Activated T-cell treated with anti-CD3 and anti-CD28 coated beads, Interleukin-2, amount 50 U/mL, for 72 hours (primary cell): ENCODE measurements around the gene CFHR2. TPM values are rescaled to one million over a fixed set of nuclear protein-coding genes. Genes with fewer than 3 reads are reported as not detected.
"Not testable (repeated sequence)": the region's sequence is repeated elsewhere in the genome, so short reads cannot be mapped to it uniquely, and the experiment has no call there.

Experiments
- ATAC-seq, 2 donors: fragments of 150-1000 bp; cut with Tn5 transposase; replicated peaks in 1 of 2; 2 replicates each; pipeline ENCODE4 v1.10.0; 2021; ENCODE audit warnings: moderate library complexity in 2 of 2, mild to moderate bottlenecking in 1 of 2
- DNase-seq, 2 donors: peaks; one replicate each; pipeline ENCODE4 v3.0.0; 2021 to 2022; ENCODE audit warnings: mixed read lengths in 1 of 2
- H3K27ac Mint-ChIP-seq: one replicate; pipeline ENCODE4 v1.8.0; 2022; ENCODE audit warnings: mild to moderate bottlenecking, moderate library complexity, mixed read lengths
- H3K27me3 Mint-ChIP-seq: one replicate; pipeline ENCODE4 v1.8.0; 2022; ENCODE audit warnings: low read depth, mixed read lengths
- H3K36me3 Mint-ChIP-seq, 2 donors: one replicate each; pipeline ENCODE4 v1.8.0; 2022; ENCODE audit warnings: mixed read lengths in 2 of 2, mild to moderate bottlenecking in 1 of 2; ENCODE audit not compliant: insufficient read depth in 2 of 2
- H3K4me1 Mint-ChIP-seq: one replicate; pipeline ENCODE4 v1.8.0; 2022; ENCODE audit warnings: low read depth, mixed read lengths
- H3K4me3 Mint-ChIP-seq, 2 donors: one replicate each; pipeline ENCODE4 v1.8.0; 2022; ENCODE audit warnings: mild to moderate bottlenecking in 2 of 2, mixed read lengths in 2 of 2, moderate library complexity in 2 of 2
- H3K9me3 Mint-ChIP-seq, 2 donors: one replicate each; pipeline ENCODE4 v1.8.0; 2022; ENCODE audit warnings: mixed read lengths in 2 of 2
- total RNA-seq, 2 donors: library from RNA; stranded (reverse); gene quantifications; one replicate each; pipeline ENCODE4 v1.2.3, GENCODE V29; 2022

The CFHR2 gene
- total RNA-seq, 2 donors from 2014 or later, result not detected

DNA sequence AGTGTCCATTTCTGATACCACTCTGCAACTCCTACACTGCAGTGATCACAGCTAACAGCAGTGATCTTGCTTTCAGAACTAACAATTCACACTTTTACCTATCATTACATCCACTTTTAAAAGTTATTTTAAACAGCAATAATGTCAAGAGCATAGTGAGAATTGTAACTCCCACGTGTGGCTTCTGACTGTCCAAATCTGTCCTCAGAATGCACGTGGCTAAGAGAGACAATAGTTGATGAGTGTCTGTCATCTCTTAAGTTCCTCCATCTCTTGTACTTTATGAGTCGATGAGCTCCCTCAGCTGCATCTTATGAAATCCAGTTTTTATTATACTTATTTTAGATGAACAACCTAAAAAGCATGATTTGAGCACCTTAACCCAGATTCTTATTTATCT, 17.3 kb downstream of the CFHR2 start:
- Mint-ChIP-seq H3K36me3 (peaks cover 0 to 3% of the 10 kb centered on the region in 2 donors), H3K27ac (no peak overlapping the region), H3K9me3 (no peaks in the 10 kb centered on the region), H3K27me3 (no peaks in the 10 kb centered on the region), H3K4me1 (no peaks in the 10 kb centered on the region), H3K4me3 (no peak overlapping the region)
- ATAC-seq, result no peak
- DNase-seq, result no peak

DNA sequence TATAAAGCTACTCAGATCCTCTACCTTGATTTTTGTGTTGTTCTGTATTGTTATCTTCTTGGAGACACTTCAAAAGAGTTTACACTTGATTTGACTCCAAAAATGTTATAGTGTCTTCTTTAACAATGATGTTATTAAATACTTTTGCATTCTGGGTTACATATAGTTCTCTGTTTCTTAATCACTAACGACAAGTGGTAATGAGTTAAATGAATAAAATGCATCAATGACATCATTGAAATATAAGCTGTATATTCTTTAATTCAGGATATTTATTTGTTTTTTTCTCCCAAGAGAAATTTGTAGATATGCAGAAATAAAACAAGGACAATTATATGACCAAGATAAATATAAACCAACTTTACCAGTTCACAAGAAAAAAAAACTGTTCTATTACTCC, 26.6 kb downstream of the CFHR2 start:
- H3K4me3 Mint-ChIP-seq, result no peak overlapping the region
- H3K27ac Mint-ChIP-seq, result no peak overlapping the region
- DNase-seq (no peak), ATAC-seq (no peak)
- H3K4me1 Mint-ChIP-seq, result no peaks in the 10 kb centered on the region
- H3K36me3 Mint-ChIP-seq, result no peaks in the 10 kb centered on the region
- H3K27me3 Mint-ChIP-seq, result no peaks in the 10 kb centered on the region
- no peaks in the 10 kb centered on the region for H3K9me3 Mint-ChIP-seq

DNA sequence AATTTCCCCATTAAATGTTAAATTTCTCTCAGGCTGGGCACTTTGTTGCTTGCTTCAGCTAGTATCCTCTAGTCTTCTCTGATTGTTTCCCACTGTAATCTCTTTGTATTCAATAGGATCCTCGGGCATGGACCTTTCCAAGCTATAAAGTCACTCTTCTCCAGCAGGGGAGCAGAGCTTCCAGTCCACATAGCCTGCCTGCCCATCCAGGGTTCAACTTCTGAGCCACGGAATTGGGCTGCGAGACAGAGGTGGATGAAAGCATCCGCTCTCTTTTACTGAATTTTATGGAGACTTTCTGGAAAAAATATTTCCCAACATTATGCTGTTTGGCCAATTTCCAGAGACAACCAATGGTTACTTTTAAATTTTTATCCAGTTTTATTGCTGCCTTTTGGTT, 32.7 kb downstream of the CFHR2 start:
- H3K4me3 Mint-ChIP-seq, result no peak overlapping the region
- H3K36me3 Mint-ChIP-seq, result no peaks in the 10 kb centered on the region
- ATAC-seq (no peak), DNase-seq (no peak)
- H3K9me3 Mint-ChIP-seq, result no peaks in the 10 kb centered on the region
- H3K27ac Mint-ChIP-seq, result no peak overlapping the region
- H3K4me1 Mint-ChIP-seq, result no peaks in the 10 kb centered on the region
- H3K27me3 Mint-ChIP-seq, result no peaks in the 10 kb centered on the region

DNA sequence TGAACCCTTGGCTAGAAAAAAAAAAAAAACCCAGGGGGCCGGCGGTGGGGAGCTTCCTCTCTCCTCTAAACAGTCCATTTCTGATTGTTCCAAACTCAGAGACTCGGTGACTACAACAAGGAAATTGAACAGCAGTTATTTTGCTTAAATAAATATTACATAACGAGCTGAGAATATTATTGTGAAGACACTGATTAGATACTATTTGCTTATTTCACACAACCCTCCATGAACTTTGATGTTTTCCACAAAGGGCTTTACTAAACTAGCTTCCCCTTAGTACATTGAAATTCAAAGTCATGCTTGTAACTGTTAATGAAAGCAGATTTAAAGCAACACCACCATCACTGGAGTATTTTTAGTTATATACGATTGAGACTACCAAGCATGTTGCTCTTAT, 33.7 kb downstream of the CFHR2 start, which contains the start of gene CFHR5:
Gene CFHR5, plus strand, starts transcription at position 279 of the 400 bp plus-strand sequence. Its CDS starts 109 bp downstream, at position 388.
- H3K36me3 Mint-ChIP-seq, result no peaks in the 10 kb centered on the region
- DNase-seq (no peak), ATAC-seq (no peak)
- H3K27me3 Mint-ChIP-seq, result no peaks in the 10 kb centered on the region
- no peaks in the 10 kb centered on the region for H3K9me3 Mint-ChIP-seq
- no peak within 1 kb of the TSS for H3K27ac Mint-ChIP-seq
- no peak within 1 kb of the TSS for H3K4me3 Mint-ChIP-seq
- H3K4me1 Mint-ChIP-seq, result no peaks in the 10 kb centered on the region

DNA sequence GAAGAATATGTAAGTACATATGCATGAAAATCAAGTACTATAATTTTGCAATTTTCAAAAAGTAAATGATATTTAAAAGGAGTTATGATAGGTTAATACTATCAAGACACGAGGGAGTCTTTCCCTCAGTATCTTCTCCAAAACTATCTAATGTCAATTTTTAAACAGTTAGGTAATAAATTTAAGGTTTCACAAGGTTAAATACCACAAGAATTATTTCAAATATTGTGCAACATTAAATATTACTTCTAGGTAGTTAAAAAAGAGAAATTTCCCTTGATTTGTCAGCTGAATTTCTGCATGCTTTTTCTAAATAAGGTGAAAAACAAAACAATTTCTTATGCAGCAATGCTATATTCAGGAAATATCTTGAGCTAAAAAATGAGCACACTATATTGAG, 37.3 kb downstream of the CFHR2 start:
- H3K36me3 Mint-ChIP-seq, result no peaks in the 10 kb centered on the region
- DNase-seq, result no peak
- no peaks in the 10 kb centered on the region for H3K9me3 Mint-ChIP-seq
- H3K4me1 Mint-ChIP-seq, result no peaks in the 10 kb centered on the region
- no peak overlapping the region for H3K27ac Mint-ChIP-seq
- no peak overlapping the region for H3K4me3 Mint-ChIP-seq
- no peaks in the 10 kb centered on the region for H3K27me3 Mint-ChIP-seq
- ATAC-seq, result no peak

DNA sequence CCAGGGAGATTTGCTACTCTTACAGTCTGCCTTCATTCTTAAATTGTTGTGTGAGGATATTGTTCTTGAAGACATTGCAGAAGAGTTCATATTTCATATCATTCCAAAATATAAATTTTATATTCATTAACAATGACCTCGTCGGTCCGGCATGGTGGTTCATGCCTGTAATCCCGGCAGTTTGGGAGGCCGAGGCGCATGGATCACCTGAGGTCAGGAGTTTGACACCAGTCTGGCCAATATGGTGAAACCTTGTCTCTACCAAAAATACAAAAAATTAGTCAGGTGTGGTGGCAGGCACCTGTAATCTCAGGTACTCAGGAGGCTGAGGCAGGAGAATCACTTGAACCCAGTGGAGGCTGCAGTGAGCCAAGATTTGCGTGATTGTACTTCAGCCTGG, 38.7 kb downstream of the CFHR2 start:
- not testable (repeated sequence) for H3K9me3 Mint-ChIP-seq, ATAC-seq

DNA sequence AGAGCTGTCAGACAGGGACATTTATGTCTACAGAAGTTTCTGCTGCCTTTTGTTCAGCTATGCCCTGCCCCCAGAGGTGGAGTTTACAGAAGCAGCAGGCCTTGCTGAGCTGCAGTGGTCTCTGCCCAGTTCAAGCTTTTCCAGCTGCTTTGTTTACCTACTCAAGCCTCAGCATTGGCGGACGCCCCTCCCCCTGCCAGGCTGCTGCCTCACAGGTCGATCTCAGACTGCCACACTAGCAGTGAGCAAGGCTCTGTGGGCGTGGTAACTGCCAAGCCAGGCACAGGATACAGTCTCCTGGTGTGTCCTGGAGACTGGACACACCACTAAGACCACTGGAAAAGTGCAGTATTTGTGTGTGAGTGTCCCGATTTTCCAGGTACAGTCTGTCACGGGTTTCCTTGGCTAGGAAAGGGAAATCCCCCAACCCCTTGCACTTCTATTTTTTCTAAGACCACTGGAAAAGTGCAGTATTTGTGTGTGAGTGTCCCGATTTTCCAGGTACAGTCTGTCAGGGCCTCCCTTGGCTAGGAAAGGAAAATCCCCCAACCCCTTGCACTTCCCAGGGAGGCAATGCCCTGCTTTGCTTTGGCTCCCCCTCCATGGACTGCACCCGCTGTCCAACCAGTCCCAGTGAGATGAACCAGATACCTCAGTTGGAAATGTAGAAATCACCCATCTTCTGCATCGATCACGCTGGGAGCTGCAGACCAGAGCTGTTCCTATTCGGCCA, 48.5 kb downstream of the CFHR2 start:
- not testable (repeated sequence) for H3K4me1 Mint-ChIP-seq, DNase-seq, H3K27me3 Mint-ChIP-seq, H3K9me3 Mint-ChIP-seq, ATAC-seq, H3K4me3 Mint-ChIP-seq, H3K27ac Mint-ChIP-seq, H3K36me3 Mint-ChIP-seq

More for the DNA sequence above, 38.7 kb downstream of the CFHR2 start:
- not testable (repeated sequence) for H3K27ac Mint-ChIP-seq, H3K36me3 Mint-ChIP-seq, H3K27me3 Mint-ChIP-seq, H3K4me1 Mint-ChIP-seq, H3K4me3 Mint-ChIP-seq, DNase-seq

DNA sequence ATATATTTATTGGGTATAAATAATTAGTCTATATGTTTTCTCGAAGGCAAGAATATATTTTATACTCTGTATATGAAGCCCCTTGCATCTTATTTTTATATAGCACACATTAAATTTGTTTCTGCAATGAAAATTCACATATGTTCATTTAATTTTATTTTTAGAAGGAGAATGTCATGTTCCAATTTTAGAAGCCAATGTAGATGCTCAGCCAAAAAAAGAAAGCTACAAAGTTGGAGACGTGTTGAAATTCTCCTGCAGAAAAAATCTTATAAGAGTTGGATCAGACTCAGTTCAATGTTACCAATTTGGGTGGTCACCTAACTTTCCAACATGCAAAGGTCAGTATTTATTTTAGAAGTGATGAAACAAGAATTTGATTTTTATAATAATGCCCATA, 50.4 kb downstream of the CFHR2 start:
- no peak overlapping the region for H3K4me3 Mint-ChIP-seq

DNA sequence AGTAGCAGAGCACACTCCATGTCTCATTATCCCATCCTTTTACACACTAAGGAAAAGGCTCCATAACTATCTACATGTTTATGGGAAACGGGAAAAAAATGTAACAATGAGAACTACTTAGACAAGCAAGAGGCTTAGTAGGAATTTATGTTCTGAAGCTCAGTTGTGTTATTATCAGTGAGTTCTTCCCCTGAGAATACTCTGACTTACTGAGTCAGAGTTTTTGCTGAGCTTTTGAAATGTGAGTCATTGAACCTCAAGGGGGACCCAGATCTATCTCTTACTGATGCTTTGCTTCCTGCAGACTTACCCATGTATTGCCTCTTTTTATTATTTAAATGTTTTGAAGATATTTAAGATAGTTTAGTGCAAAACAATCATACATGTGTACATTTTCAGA, 53.9 kb downstream of the CFHR2 start:
- ATAC-seq (peak in 1 of 2 donors; percentile 49), DNase-seq (no peak)
- Mint-ChIP-seq H3K4me3 (no peak overlapping the region), H3K27me3 (no peaks in the 10 kb centered on the region), H3K36me3 (no peaks in the 10 kb centered on the region), H3K27ac (no peak overlapping the region), H3K9me3 (no peaks in the 10 kb centered on the region), H3K4me1 (no peaks in the 10 kb centered on the region)

More for the DNA sequence above, 50.4 kb downstream of the CFHR2 start:
- no peak overlapping the region for H3K27ac Mint-ChIP-seq
- DNase-seq, result no peak
- no peak for ATAC-seq
- no peaks in the 10 kb centered on the region for H3K4me1 Mint-ChIP-seq
- no peaks in the 10 kb centered on the region for H3K36me3 Mint-ChIP-seq
- peaks cover 0 to 2% of the 10 kb centered on the region in 2 donors for H3K9me3 Mint-ChIP-seq
- H3K27me3 Mint-ChIP-seq, result no peaks in the 10 kb centered on the region

DNA sequence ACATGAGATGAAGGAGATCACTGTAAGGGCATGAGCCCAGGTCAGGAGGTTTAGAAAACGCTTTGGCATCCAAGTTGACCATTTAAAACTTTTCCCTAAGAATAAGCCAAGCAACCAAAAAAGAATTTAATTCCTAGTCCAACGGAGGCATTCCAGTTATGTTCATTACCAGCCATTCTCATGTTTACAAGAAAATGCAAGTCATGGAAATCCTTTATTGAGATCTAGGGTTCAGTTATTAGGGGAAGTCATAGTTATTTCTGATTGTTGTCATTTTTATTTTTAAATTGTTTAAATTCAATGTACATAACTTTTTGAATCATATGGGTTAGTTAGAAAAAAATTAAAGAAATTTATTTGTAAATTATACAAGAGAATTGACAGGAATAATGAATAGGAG, 58.3 kb downstream of the CFHR2 start:
- H3K4me1 Mint-ChIP-seq, result no peaks in the 10 kb centered on the region
- no peaks in the 10 kb centered on the region for H3K36me3 Mint-ChIP-seq
- H3K27me3 Mint-ChIP-seq, result no peaks in the 10 kb centered on the region
- no peak overlapping the region for H3K4me3 Mint-ChIP-seq
- ATAC-seq, result no peak
- no peaks in the 10 kb centered on the region for H3K9me3 Mint-ChIP-seq
- no peak for DNase-seq
- no peak overlapping the region for H3K27ac Mint-ChIP-seq

DNA sequence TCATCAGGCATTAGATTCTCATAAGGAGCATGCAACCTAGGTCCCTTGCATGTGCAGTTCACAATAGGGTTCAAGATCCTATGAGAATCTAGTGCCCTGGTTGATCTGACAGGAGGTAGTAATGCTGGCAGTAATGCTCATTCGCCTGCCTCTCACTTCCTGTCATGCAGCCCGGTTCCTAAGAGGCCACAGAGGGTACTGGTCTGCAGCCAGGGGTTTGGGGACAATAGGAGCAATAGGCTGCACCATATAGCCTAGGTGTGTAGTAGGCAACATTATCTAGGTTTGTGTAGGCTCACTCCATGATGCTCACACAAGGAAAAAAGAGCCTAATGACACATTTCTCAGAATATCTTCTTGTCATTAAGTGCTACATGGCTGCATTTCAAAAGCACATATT, 59.6 kb downstream of the CFHR2 start:
- DNase-seq, result no peak
- Mint-ChIP-seq H3K36me3 (no peaks in the 10 kb centered on the region), H3K9me3 (no peaks in the 10 kb centered on the region), H3K27me3 (no peaks in the 10 kb centered on the region), H3K4me1 (no peaks in the 10 kb centered on the region), H3K4me3 (no peak overlapping the region), H3K27ac (no peak overlapping the region)
- no peak for ATAC-seq

DNA sequence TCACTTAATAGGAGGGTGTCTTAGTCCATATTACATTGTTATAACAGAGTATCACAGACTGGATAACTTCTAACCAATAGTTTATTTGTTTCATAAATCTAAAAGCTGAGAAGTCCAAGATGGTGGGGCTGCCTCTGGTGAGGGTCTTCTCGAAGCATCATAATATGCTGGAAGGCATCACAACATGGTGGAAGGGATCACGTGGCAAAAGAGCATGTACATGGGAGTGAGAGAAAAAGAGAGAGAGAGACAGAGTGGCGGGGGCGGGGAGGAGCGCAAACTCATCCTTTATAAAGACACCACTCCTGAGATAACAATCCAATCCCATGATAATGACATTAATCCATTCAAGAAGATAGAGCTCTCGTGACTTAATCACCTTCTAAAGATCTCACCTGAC, 65.3 kb downstream of the CFHR2 start:
- no peaks in the 10 kb centered on the region for H3K36me3 Mint-ChIP-seq
- no peaks in the 10 kb centered on the region for H3K27me3 Mint-ChIP-seq
- peaks cover 4 to 6% of the 10 kb centered on the region in 2 donors for H3K9me3 Mint-ChIP-seq
- no peak for ATAC-seq
- H3K4me1 Mint-ChIP-seq, result no peaks in the 10 kb centered on the region
- no peak for DNase-seq
- H3K27ac Mint-ChIP-seq, result no peak overlapping the region
- H3K4me3 Mint-ChIP-seq, result no peak overlapping the region
